A673 (cell line): ENCODE data around the gene PLA2G4B. TPM values are rescaled to one million over a fixed set of nuclear protein-coding genes. Genes with fewer than 3 reads are reported as not detected.

Experiments used
- BruUV-seq: library from RNA; stranded (reverse); fragments of 400-500 nt; replicated peaks from 2 replicates; lab custom pipeline; 2021; lab: Mats Ljungman, UMichigan
- CTCF ChIA-PET: fragments of 300-600 bp; sonication (Branson Sonifier 250); formaldehyde crosslinking; loops from one replicate; lab custom pipeline; 2022; ENCODE audit warnings: antibody characterized with exemption; lab: Charles Lee
- POLR2A ChIA-PET: fragments of 300-600 bp; sonication (Branson Sonifier 250); formaldehyde crosslinking; loops from one replicate; lab custom pipeline; 2022; ENCODE audit warnings: antibody characterized with exemption; ENCODE audit not compliant: low non-redundant PET; lab: Charles Lee
- DNase-seq: peaks from one replicate; pipeline ENCODE4 v3.0.0-alpha.2; 2015; ENCODE audit warnings: low spot score
- H3K27ac ChIP-seq: fragments of 200-600 bp; sonication (generic); 2 replicates; pipeline ENCODE4 v1.5.1; 2016; ENCODE audit warnings: mixed run types, low read depth, mild to moderate bottlenecking, mixed read lengths, antibody characterized with exemption, low read length; ENCODE audit not compliant: poor library complexity, severe bottlenecking
- H3K27me3 ChIP-seq: fragments of 200-600 bp; sonication (generic); replicated peaks from 2 replicates; pipeline ENCODE4 v1.6.1; 2017; ENCODE audit warnings: mixed run types, low read depth, mild to moderate bottlenecking, mixed read lengths, antibody characterized with exemption, low read length; ENCODE audit not compliant: insufficient read depth, poor library complexity
- H3K36me3 ChIP-seq: fragments of 200-600 bp; sonication (generic); 2 replicates; pipeline ENCODE4 v1.6.1; 2016; ENCODE audit warnings: mixed run types, mild to moderate bottlenecking, mixed read lengths, antibody characterized with exemption, low read length; ENCODE audit not compliant: insufficient read depth, poor library complexity, severe bottlenecking
- H3K4me1 ChIP-seq: fragments of 200-600 bp; sonication (generic); 2 replicates; pipeline ENCODE4 v1.6.1; 2017; ENCODE audit warnings: mixed run types, mild to moderate bottlenecking, mixed read lengths, antibody characterized with exemption, low read length; ENCODE audit not compliant: insufficient read depth, poor library complexity, severe bottlenecking
- H3K4me3 ChIP-seq: fragments of 200-600 bp; sonication (generic); 2 replicates; pipeline ENCODE4 v1.5.1; 2016; ENCODE audit warnings: low read depth, mixed run types, mild to moderate bottlenecking, mixed read lengths, low read length; ENCODE audit not compliant: poor library complexity, severe bottlenecking
- H3K9me3 ChIP-seq: fragments of 200-600 bp; sonication (generic); 2 replicates; pipeline ENCODE4 v1.6.1; 2016; ENCODE audit warnings: mixed run types, low read depth, mild to moderate bottlenecking, mixed read lengths, antibody characterized with exemption, low read length; ENCODE audit not compliant: poor library complexity, severe bottlenecking
- EZH2 ChIP-seq: fragments of 200-600 bp; sonication (generic); IDR thresholded peaks from 2 replicates; pipeline ENCODE4 v1.6.1; 2017; ENCODE audit warnings: borderline replicate concordance, low read depth, mild to moderate bottlenecking, mixed read lengths, antibody characterized with exemption, low read length; ENCODE audit not compliant: poor library complexity, severe bottlenecking
- intact Hi-C: fragments of 100-400 bp; cut with micrococcal nuclease; formaldehyde crosslinking; loops from one replicate; pipeline ENCODE4 v1.10.0; 2022; ENCODE audit not compliant: unreplicated experiment
- total RNA-seq: library from RNA; stranded (reverse); gene quantifications from 2 replicates; pipeline ENCODE4 v1.2.3, GENCODE V29; 2021
- TF ChIP-seq, protein P1 (sequence below): fragments of 300-800, 200-600 bp; sonication (generic); conservative IDR thresholded peaks from 2 replicates; pipeline ENCODE4 v1.5.1; 2017; ENCODE audit warnings: low read depth, mild to moderate bottlenecking, antibody characterized with exemption, low read length, moderate library complexity, mixed read lengths

The PLA2G4B gene
- total RNA-seq, 1 experiment from 2014 or later: 7.4 TPM

DNA sequence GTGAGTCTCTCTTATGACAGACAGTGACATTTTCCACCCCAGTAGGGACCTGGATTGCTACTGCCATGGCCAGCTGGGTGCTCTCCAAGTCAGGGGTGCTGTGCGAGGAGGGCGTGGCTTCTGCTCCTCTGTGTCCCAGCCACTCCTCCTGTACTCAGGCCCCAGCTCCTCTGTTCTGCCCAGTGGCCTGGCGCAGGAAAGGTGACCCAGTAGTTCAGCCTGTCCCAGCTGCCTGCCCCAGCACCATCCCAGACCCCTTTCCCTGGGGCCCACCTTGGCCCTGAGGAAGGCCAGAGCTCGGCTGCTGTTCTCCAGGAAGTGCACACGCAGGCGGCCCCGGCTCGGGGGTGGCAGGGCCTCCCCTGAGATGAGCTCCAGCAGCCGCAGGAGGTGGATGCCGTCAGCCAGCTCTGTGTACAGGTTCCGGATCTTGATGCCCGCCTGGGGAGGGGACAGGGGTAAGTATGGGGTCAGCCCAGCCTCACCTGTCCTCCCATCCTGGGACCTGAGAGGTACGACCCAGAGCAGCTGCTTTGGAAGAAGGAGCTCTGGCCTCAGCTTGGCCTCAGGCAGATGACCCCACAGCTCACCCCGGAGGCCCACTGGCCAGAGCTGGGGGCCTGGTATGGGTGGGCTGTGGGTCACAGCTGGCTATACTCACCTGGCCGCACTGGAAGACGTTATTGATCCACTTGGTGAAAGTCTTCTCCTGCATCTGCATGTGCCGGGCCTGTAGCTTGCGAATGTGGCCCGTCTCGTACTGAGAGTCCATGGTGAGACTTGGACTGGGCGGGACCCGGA, 54.2 kb downstream of the PLA2G4B start:
- Histone ChIP-seq H3K36me3 (no peaks in the 10 kb centered on the region), H3K4me1 (peaks cover 4% of the 10 kb centered on the region), H3K27ac (no peak overlapping the region), H3K4me3 (no peak overlapping the region), H3K27me3 (no peaks in the 10 kb centered on the region), H3K9me3 (no peaks in the 10 kb centered on the region)
- BruUV-seq: no TSS peak
- ChIA-PET CTCF (interaction anchor here (1.5 kb wide), 1 partner anchor 12 kb away, joined by 6 read pairs; no protein-coding TSS in a partner anchor), POLR2A (no interaction called here)
- TF ChIP-seq, protein P1, sequence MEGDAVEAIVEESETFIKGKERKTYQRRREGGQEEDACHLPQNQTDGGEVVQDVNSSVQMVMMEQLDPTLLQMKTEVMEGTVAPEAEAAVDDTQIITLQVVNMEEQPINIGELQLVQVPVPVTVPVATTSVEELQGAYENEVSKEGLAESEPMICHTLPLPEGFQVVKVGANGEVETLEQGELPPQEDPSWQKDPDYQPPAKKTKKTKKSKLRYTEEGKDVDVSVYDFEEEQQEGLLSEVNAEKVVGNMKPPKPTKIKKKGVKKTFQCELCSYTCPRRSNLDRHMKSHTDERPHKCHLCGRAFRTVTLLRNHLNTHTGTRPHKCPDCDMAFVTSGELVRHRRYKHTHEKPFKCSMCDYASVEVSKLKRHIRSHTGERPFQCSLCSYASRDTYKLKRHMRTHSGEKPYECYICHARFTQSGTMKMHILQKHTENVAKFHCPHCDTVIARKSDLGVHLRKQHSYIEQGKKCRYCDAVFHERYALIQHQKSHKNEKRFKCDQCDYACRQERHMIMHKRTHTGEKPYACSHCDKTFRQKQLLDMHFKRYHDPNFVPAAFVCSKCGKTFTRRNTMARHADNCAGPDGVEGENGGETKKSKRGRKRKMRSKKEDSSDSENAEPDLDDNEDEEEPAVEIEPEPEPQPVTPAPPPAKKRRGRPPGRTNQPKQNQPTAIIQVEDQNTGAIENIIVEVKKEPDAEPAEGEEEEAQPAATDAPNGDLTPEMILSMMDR: no peak
- no peak for TF ChIP-seq EZH2
- intact Hi-C loops: no loop called here
- DNase-seq: no peak

DNA sequence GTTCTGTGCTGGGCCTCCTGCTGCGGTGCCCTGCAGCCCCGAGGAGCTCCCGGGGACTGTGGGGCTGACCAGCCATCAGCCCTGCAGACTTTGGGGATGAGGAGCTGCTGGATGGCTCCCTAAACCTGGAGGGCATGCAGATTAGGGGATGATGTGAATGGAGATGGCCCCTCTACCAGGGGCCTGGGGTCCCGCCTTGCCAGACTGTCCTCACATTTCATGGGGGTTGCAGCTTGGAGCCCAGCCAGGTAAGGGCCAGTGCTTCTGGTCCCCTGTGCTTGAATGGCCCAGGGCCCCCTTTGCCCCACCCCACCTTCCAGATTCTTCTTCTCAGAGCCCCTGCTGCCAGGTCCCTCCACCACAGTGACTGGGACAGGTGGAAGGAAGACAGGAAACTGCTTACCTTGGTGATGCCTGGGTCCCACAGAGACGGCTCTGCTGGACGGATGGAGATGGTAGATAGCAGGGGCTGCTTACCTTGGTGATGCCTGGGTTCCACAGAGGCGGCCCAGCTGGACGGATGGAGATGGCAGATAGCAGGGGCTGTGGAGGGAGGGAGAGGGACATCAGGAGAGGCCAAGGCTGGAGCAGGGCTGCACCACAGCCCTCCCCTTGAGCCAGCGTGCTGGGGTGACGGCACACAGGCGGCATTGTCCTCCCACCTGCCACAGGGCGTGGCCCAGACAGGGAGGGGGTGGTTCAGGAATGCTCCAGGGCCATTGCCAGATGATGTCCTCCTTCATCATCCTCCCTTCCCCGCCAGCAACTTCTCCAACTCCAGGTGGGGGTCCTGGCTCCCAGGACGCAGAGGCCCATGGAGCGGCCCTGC, 55.0 kb downstream of the PLA2G4B start, which contains the start of gene SPTBN5:
TSS of gene SPTBN5 (minus strand) at position 632 of the 829 bp plus-strand sequence. CDS start at position 76, 556 bp downstream.
- ChIA-PET POLR2A (no interaction called here), CTCF (interaction anchor here (1.5 kb wide), 1 partner anchor 11 kb away, joined by 6 read pairs; no protein-coding TSS in a partner anchor)
- Histone ChIP-seq H3K27ac (peak within 1 kb of the TSS; percentile 63), H3K27me3 (no peaks in the 10 kb centered on the region), H3K4me3 (no peak within 1 kb of the TSS), H3K9me3 (no peaks in the 10 kb centered on the region), H3K4me1 (peaks cover 4% of the 10 kb centered on the region), H3K36me3 (no peaks in the 10 kb centered on the region)
- no TSS peak for BruUV-seq
- TF ChIP-seq EZH2: no peak
- TF ChIP-seq, protein P1: no peak
- DNase-seq: no peak
- intact Hi-C loops: no loop called here

DNA sequence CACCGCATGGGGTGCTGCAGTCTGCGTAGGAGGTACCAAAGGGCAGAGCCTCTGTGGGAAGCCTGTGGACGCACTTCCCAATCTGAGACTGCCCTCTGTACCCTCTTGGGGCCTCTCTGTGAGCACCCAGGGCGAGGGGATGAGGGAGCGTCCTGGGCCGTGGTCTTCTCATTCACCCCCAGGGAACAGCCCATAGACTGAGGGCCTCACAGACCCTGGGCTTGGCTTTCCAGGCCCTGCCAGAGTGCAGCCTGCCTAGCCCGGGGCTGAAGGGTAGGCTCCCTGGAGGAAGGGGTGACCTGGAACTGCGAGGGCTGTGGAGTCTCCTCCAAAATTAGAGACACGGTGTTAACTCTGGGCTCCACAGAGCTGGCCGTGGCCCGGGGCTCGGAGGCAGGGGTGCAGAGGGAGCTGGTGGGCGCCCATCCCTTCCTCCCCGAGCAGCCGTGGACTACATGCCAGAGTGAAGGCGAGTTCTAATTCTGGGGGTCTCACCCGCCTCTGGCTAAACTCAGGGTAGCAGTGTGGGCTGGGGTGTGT, 55.7 kb downstream of the PLA2G4B start:
- intact Hi-C loops: no loop called here
- ChIA-PET CTCF (no interaction called here), POLR2A (no interaction called here)
- Histone ChIP-seq H3K36me3 (no peaks in the 10 kb centered on the region), H3K27me3 (no peaks in the 10 kb centered on the region), H3K4me3 (no peak overlapping the region), H3K27ac (peak overlapping the region; percentile 63), H3K9me3 (no peaks in the 10 kb centered on the region), H3K4me1 (peaks cover 4% of the 10 kb centered on the region)
- BruUV-seq: no TSS peak
- no peak for DNase-seq
- TF ChIP-seq, protein P1: no peak
- no peak for TF ChIP-seq EZH2
